Right lobe of liver (tissue), 6 donors: ENCODE measurements around the gene SIRPA. TPM values are rescaled to one million over a fixed set of nuclear protein-coding genes. Genes with fewer than 3 reads are reported as not detected.
A peak's percentile ranks its signal among the peaks of the same experiment; 100 is the strongest.

ENCODE experiments used
- ATAC-seq, 4 donors: fragments of 200-7000 bp; cut with Tn5 transposase; one replicate each; pipeline ENCODE4 v1.9.1; 2020; ENCODE audit warnings: mild to moderate bottlenecking in 4 of 4, moderate library complexity in 4 of 4
- DNase-seq, 3 donors: peaks; one replicate each; pipeline ENCODE4 v3.0.0-alpha.2; 2020
- H3K27ac ChIP-seq, 3 donors: fragments of 200-600 bp; one replicate each; pipeline ENCODE4 v1.8.0; 2022
- H3K27me3 ChIP-seq, 2 donors: fragments of 200-600 bp; one replicate each; pipeline ENCODE4 v1.8.0; 2022
- H3K36me3 ChIP-seq, 4 donors: fragments of 200-600 bp; sonication (generic) in 1 of 4; one replicate each; pipeline versions ENCODE4 v1.5.1 to v1.8.0; 2017 to 2022; ENCODE audit warnings: control low read depth in 1 of 4
- H3K4me1 ChIP-seq, 4 donors: fragments of 200-600 bp; sonication (generic) in 1 of 4; one replicate each; pipeline versions ENCODE4 v1.5.1 to v1.8.0; 2017 to 2022; ENCODE audit warnings: control low read depth in 1 of 4
- H3K4me3 ChIP-seq, 3 donors: fragments of 200-600 bp; one replicate each; pipeline ENCODE4 v1.8.0; 2022
- H3K9me3 ChIP-seq, 4 donors: fragments of 200-600 bp; sonication (generic) in 1 of 4; one replicate each; pipeline versions ENCODE4 v1.5.1 to v1.8.0; 2017 to 2022; ENCODE audit warnings: control low read depth in 1 of 4
- POLR2A ChIP-seq: fragments of 450-650 bp; IDR thresholded peaks from one replicate; pipeline ENCODE4 v1.6.1; 2017; ENCODE audit warnings: antibody characterized with exemption, mild to moderate bottlenecking
- WGBS: methylation state at CpG from one replicate; pipeline ENCODE4 v1.1.6; 2018; ENCODE audit warnings: low coverage, low lambda C conversion rate; ENCODE audit not compliant: insufficient coverage; ENCODE audit errors: missing lambda C conversion rate; 5-methylcytosine and 5-hydroxymethylcytosine counted together
- intact Hi-C, 2 donors: fragments of 100-400 bp; cut with DNase I; formaldehyde crosslinking; loops; one replicate each; pipeline versions ENCODE4 v1.11.2 to v1.14.1; 2022
- total RNA-seq, 6 experiments: library from RNA; depleted of rRNA in 2 of 6; stranded (reverse); fragments of >200 nt in 2 of 6; fragmentation: NEBNext Ultra II Directional in 3 of 6; extraction: Animal tissue kit (Norgen Biotek cat#: 25700) in 3 of 6; gene quantifications; one replicate each; pipeline versions ENCODE4 v1.1.0 to v1.2.4, GENCODE V29; 2016 to 2023
- TF ChIP-seq, protein P1 (sequence below), 4 donors: fragments of 200-600 bp in 3 of 4; fragments of 450-650 bp in 1 of 4; IDR thresholded peaks; one replicate each; pipeline versions ENCODE4 v1.5.1 to v1.8.0; 2016 to 2022; ENCODE audit warnings: antibody characterized with exemption in 4 of 4, mild to moderate bottlenecking in 2 of 4
- donor health status: DM: no; HTN: yes; CAD: no.
- donor health status: DM: no; HTN: no; CAD: no.
- donor health status: DM: no; HTN: no; CAD: no.
- donor health status: DM: no; HTN: yes; CAD: no.
- donor health status: DM: no; HTN: yes; CAD: no.

Gene SIRPA
- total RNA-seq, 6 experiments from 2014 or later, result 26.8 to 42.7 (median 34.8) TPM

DNA sequence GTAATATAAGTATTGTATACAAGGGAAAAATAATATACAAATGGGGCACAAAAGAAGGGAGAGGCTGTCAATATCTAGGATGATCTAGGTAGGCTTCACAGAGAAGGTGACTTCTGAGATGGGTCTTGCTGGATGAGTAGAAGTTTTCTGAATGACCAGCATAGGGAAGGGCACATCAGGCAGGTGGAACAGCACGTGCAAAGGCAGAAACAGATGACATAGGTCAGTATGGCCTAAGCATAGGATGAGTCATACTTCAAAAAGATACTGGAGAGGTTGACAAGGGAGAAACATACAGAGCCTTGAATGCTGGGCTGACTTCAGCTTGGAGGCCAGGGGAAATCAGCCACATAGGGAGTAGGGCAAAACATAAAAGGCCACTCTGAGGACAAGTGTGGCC, 31.9 kb upstream of the SIRPA start:
- Histone ChIP-seq H3K27ac (no peak overlapping the region), H3K9me3 (no peaks in the 10 kb centered on the region), H3K36me3 (no peaks in the 10 kb centered on the region), H3K4me3 (no peak overlapping the region), H3K4me1 (peaks cover 0 to 3% (median 0%) of the 10 kb centered on the region in 4 donors), H3K27me3 (no peaks in the 10 kb centered on the region)
- DNase-seq (no peak), ATAC-seq (peak in 1 of 4 donors; percentile 12)
- TF ChIP-seq, protein P1, sequence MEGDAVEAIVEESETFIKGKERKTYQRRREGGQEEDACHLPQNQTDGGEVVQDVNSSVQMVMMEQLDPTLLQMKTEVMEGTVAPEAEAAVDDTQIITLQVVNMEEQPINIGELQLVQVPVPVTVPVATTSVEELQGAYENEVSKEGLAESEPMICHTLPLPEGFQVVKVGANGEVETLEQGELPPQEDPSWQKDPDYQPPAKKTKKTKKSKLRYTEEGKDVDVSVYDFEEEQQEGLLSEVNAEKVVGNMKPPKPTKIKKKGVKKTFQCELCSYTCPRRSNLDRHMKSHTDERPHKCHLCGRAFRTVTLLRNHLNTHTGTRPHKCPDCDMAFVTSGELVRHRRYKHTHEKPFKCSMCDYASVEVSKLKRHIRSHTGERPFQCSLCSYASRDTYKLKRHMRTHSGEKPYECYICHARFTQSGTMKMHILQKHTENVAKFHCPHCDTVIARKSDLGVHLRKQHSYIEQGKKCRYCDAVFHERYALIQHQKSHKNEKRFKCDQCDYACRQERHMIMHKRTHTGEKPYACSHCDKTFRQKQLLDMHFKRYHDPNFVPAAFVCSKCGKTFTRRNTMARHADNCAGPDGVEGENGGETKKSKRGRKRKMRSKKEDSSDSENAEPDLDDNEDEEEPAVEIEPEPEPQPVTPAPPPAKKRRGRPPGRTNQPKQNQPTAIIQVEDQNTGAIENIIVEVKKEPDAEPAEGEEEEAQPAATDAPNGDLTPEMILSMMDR (IDR thresholded peaks at IDR 0.05), result no peak
- TF ChIP-seq POLR2A, result no peak
- intact Hi-C loops, result no loop called here
- 56% methylated on average over 1 of the region's 1 CpG for WGBS

- DNase-seq, result no peak
- Histone ChIP-seq H3K27ac (no peak overlapping the region), H3K36me3 (no peaks in the 10 kb centered on the region), H3K4me1 (peaks cover 0 to 3% (median 0%) of the 10 kb centered on the region in 4 donors), H3K9me3 (no peaks in the 10 kb centered on the region), H3K4me3 (no peak overlapping the region), H3K27me3 (no peaks in the 10 kb centered on the region)
- WGBS, result 39% methylated on average over 3 of the region's 3 CpGs
- peak; percentile 66 to 86 (median 74) for ATAC-seq
- TF ChIP-seq, protein P1 (IDR thresholded peaks at IDR 0.05), result no peak
- no peak for TF ChIP-seq POLR2A
- intact Hi-C loops, result no loop called here
These were observed 28.4 kb upstream of the SIRPA start for GRCh38 chr20:1866834-1867233.

DNA sequence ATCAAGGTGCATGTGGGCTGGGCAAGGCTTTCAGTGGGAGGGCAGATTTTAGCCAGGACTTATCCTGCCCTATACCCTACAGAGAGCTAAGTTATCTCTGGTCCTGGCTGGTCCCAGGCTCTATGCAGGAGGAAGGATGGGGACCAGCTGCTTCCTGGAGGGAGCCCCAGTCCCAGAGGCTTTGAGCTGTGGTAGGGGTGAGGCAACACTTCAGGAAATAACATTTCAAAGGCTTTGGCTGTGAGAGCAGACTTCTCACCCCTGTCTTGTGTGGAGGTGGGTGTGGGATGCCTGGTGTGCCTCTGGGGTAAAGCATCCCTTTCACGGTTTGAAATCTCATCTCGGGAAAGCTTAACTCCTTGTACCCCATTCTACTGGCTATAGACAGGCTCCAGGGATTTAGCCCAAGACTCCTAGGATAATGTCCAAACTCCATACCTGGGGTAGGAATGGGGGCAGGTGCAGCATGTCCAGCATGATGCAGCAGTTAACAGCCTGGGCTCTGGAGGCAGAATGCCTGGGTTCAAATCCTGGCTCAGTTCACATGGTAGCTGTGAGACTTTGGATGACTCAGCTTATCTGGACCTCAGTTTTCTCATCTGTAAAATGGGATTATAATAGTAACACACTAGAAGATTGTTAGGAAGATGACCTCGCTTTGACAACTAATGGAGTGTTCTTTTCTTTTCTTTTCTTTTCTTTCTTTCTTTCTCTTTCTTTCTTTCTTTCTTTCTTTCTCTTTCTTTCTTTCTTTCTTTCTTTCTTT, 27.5 kb upstream of the SIRPA start:
- no peaks in the 10 kb centered on the region for H3K27me3 ChIP-seq
- intact Hi-C loops, result no loop called here
- H3K27ac ChIP-seq, result no peak overlapping the region
- no peak for DNase-seq
- WGBS, result 34% methylated on average over 3 of the region's 3 CpGs
- H3K4me3 ChIP-seq, result no peak overlapping the region
- no peaks in the 10 kb centered on the region for H3K9me3 ChIP-seq
- H3K4me1 ChIP-seq, result peaks cover 0 to 3% (median 0%) of the 10 kb centered on the region in 4 donors
- TF ChIP-seq, protein P1 (IDR thresholded peaks at IDR 0.05), result no peak
- no peak for TF ChIP-seq POLR2A
- H3K36me3 ChIP-seq, result no peaks in the 10 kb centered on the region
- ATAC-seq, result peak in 1 of 4 donors; percentile 8

- Histone ChIP-seq H3K36me3 (no peaks in the 10 kb centered on the region), H3K27ac (no peak overlapping the region), H3K4me3 (no peak overlapping the region), H3K9me3 (no peaks in the 10 kb centered on the region), H3K27me3 (no peaks in the 10 kb centered on the region), H3K4me1 (peaks cover 0 to 6% (median 0%) of the 10 kb centered on the region in 4 donors)
- 74% methylated on average over 3 of the region's 3 CpGs for WGBS
- TF ChIP-seq POLR2A, result no peak
- TF ChIP-seq, protein P1 (IDR thresholded peaks at IDR 0.05), result no peak
- ATAC-seq, result peak in 1 of 4 donors; percentile 15
- no peak for DNase-seq
- intact Hi-C loops, result no loop called here
These were observed 26.4 kb upstream of the SIRPA start for GRCh38 chr20:1868856-1869255.
